ENCODE measurements around the gene IL9R. TPM values are rescaled to one million over a fixed set of nuclear protein-coding genes. Genes with fewer than 3 reads are reported as not detected.
"Not testable (repeated sequence)": the region's sequence is repeated elsewhere in the genome, so short reads cannot be mapped to it uniquely, and the experiment has no call there.

IL9R gene
- total RNA-seq, 2 experiments from 2014 or later: 66.8 to 68.1 TPM

DNA sequence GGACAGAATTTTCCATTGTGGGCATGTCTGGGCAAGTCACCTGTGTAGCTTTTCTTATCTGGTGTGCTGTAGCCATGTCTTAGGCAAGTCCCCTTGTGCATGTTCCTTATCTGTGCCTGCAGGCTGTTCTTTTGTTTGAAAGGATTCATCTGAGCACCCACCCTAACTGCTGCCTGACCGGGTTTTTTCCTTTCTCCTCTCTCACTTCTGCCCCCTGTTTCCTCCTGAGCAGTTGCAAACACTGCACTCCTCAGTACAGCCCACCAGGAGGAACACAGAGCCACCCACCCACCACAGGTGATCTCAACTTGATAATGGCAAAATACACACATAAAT lies 29.2 kb upstream of the IL9R start:
- ChIA-PET POLR2A (no interaction called here), CTCF (no interaction called here)
- peaks cover 46% of the 10 kb centered on the region for H3K9me3 Mint-ChIP-seq (ENCODE audit: insufficient read depth)
- H3K4me1 Mint-ChIP-seq (ENCODE audit: low read depth): peaks cover 28% of the 10 kb centered on the region
- H3K4me3 Mint-ChIP-seq: peak overlapping the region; percentile 15
- H3K36me3 Mint-ChIP-seq (ENCODE audit: low read depth): peaks cover 24% of the 10 kb centered on the region
- DNase-seq (no peak), ATAC-seq (no peak)
- H3K27me3 Mint-ChIP-seq (ENCODE audit: low read depth): peaks cover 8% of the 10 kb centered on the region
- peak overlapping the region; percentile 54 for H3K27ac Mint-ChIP-seq

- Mint-ChIP-seq H3K27me3 (ENCODE audit: low read depth) (peaks cover 8% of the 10 kb centered on the region), H3K4me1 (ENCODE audit: low read depth) (peaks cover 28% of the 10 kb centered on the region), H3K4me3 (peak overlapping the region; percentile 15), H3K36me3 (ENCODE audit: low read depth) (peaks cover 24% of the 10 kb centered on the region), H3K27ac (no peak overlapping the region), H3K9me3 (ENCODE audit: insufficient read depth) (peaks cover 46% of the 10 kb centered on the region)
- POLR2A ChIA-PET: no interaction called here
- CTCF ChIA-PET: no interaction called here
- ATAC-seq (no peak), DNase-seq (peak; percentile 49)
These were observed 28.7 kb upstream of the IL9R start for GRCh38 chrX:155968791-155969190.

- DNase-seq; H3K4me3 Mint-ChIP-seq; CTCF ChIA-PET; POLR2A ChIA-PET; H3K27me3 Mint-ChIP-seq (ENCODE audit: low read depth); ATAC-seq; H3K27ac Mint-ChIP-seq: not testable (repeated sequence)
- peaks cover 28% of the 10 kb centered on the region for H3K4me1 Mint-ChIP-seq (ENCODE audit: low read depth)
- H3K9me3 Mint-ChIP-seq (ENCODE audit: insufficient read depth): peaks cover 39% of the 10 kb centered on the region
- H3K36me3 Mint-ChIP-seq (ENCODE audit: low read depth): peaks cover 24% of the 10 kb centered on the region
These were observed 25.8 kb upstream of the IL9R start for GRCh38 chrX:155971658-155972057.

DNA sequence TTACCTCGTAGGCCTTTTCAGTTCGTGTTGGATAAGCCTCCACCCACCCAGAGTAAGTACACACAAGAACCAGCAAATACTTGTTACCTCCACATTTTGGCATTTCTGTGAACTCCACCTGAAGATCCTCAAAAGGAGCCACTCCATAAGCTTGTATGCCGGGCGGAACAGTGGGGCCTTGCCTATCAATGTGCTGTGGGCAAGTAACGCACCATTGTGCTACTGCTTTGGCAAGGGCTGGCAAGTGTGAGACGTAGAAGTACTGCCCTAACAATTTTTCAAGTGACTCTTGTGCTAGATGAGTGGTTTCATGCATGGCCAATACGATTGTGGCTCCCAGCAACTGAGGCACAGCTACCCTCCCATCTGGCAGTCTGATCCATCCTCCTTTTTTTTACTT lies 25.3 kb upstream of the IL9R start:
- POLR2A ChIA-PET: not testable (repeated sequence)

GRCh38 chrX:155983326-155983725 lies 14.2 kb upstream of the IL9R start:
- H3K27me3 Mint-ChIP-seq (ENCODE audit: low read depth): peaks cover 18% of the 10 kb centered on the region
- ChIA-PET POLR2A (no interaction called here), CTCF (no interaction called here)
- ATAC-seq (no peak), DNase-seq (no peak)
- peaks cover 3% of the 10 kb centered on the region for H3K36me3 Mint-ChIP-seq (ENCODE audit: low read depth)
- no peak overlapping the region for H3K27ac Mint-ChIP-seq
- H3K4me1 Mint-ChIP-seq (ENCODE audit: low read depth): no peaks in the 10 kb centered on the region
- no peaks in the 10 kb centered on the region for H3K9me3 Mint-ChIP-seq (ENCODE audit: insufficient read depth)
- no peak overlapping the region for H3K4me3 Mint-ChIP-seq

More for the DNA sequence above, 25.3 kb upstream of the IL9R start:
- CTCF ChIA-PET, H3K4me3 Mint-ChIP-seq, ATAC-seq, H3K27ac Mint-ChIP-seq, DNase-seq: not testable (repeated sequence)
- peaks cover 10% of the 10 kb centered on the region for H3K27me3 Mint-ChIP-seq (ENCODE audit: low read depth)
- peaks cover 24% of the 10 kb centered on the region for H3K4me1 Mint-ChIP-seq (ENCODE audit: low read depth)
- peaks cover 34% of the 10 kb centered on the region for H3K9me3 Mint-ChIP-seq (ENCODE audit: insufficient read depth)
- H3K36me3 Mint-ChIP-seq (ENCODE audit: low read depth): peaks cover 21% of the 10 kb centered on the region

DNA sequence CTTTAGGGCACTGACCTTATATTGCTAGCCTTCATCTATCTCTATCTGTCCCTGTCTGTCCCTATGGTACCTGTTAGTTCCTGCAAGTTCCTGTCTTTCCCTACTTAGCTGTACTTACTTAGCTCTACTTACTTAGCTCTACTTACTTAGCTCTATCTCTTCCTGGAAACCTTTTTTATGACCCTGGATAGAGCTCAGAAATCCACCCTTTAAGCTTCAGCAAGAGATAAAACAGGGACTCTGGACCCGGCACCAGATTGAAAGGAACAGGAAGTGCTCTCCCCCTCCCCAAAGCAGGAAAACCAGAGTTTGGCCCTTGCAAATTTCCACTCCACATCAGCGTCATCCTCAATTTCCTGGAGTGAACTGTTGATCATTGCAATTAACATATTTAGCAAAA lies 12.3 kb upstream of the IL9R start:
- POLR2A ChIA-PET: no interaction called here
- CTCF ChIA-PET: no interaction called here
- Mint-ChIP-seq H3K27ac (no peak overlapping the region), H3K4me1 (ENCODE audit: low read depth) (no peaks in the 10 kb centered on the region), H3K27me3 (ENCODE audit: low read depth) (peaks cover 12% of the 10 kb centered on the region), H3K36me3 (ENCODE audit: low read depth) (peaks cover 3% of the 10 kb centered on the region), H3K4me3 (no peak overlapping the region), H3K9me3 (ENCODE audit: insufficient read depth) (no peaks in the 10 kb centered on the region)
- no peak for ATAC-seq
- DNase-seq: no peak

DNA sequence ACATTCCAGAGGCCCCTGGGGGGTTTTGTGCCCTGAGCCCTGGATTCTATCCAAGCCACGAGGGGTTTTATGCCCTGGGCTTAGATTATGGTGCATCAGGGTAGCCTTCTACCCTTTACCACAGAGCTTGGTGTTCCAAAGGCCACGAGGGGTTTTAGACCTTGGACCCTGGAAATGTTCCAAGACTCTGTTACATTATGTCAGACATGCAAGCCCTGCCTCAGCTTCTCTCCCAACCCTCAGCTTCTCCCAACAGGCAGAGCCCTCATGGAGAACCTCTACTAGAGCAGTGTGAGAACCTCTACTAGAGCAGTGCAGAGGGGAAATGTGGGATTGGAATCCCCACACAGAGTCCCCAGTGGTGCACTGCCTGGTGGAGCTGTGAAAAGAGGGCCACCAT lies 10.5 kb upstream of the IL9R start:
- H3K27me3 Mint-ChIP-seq (ENCODE audit: low read depth); H3K27ac Mint-ChIP-seq; CTCF ChIA-PET; ATAC-seq; DNase-seq; H3K4me1 Mint-ChIP-seq (ENCODE audit: low read depth); H3K4me3 Mint-ChIP-seq; H3K9me3 Mint-ChIP-seq (ENCODE audit: insufficient read depth); POLR2A ChIA-PET; H3K36me3 Mint-ChIP-seq (ENCODE audit: low read depth): not testable (repeated sequence)

GRCh38 chrX:155988859-155989258 lies 8.6 kb upstream of the IL9R start:
- no peak overlapping the region for H3K27ac Mint-ChIP-seq
- H3K4me3 Mint-ChIP-seq: no peak overlapping the region
- peaks cover 2% of the 10 kb centered on the region for H3K27me3 Mint-ChIP-seq (ENCODE audit: low read depth)
- CTCF ChIA-PET: no interaction called here
- POLR2A ChIA-PET: no interaction called here
- ATAC-seq: no peak
- peaks cover 3% of the 10 kb centered on the region for H3K36me3 Mint-ChIP-seq (ENCODE audit: low read depth)
- H3K9me3 Mint-ChIP-seq (ENCODE audit: insufficient read depth): no peaks in the 10 kb centered on the region
- peaks cover 3% of the 10 kb centered on the region for H3K4me1 Mint-ChIP-seq (ENCODE audit: low read depth)
- DNase-seq: no peak

- Mint-ChIP-seq H3K27ac (no peak overlapping the region), H3K36me3 (ENCODE audit: low read depth) (peaks cover 7% of the 10 kb centered on the region), H3K4me3 (no peak overlapping the region), H3K27me3 (ENCODE audit: low read depth) (peaks cover 2% of the 10 kb centered on the region), H3K4me1 (ENCODE audit: low read depth) (peaks cover 36% of the 10 kb centered on the region), H3K9me3 (ENCODE audit: insufficient read depth) (no peaks in the 10 kb centered on the region)
- CTCF ChIA-PET: no interaction called here
- DNase-seq (no peak), ATAC-seq (no peak)
- POLR2A ChIA-PET: no interaction called here
These were observed 4.1 kb upstream of the IL9R start for GRCh38 chrX:155993421-155993820.

DNA sequence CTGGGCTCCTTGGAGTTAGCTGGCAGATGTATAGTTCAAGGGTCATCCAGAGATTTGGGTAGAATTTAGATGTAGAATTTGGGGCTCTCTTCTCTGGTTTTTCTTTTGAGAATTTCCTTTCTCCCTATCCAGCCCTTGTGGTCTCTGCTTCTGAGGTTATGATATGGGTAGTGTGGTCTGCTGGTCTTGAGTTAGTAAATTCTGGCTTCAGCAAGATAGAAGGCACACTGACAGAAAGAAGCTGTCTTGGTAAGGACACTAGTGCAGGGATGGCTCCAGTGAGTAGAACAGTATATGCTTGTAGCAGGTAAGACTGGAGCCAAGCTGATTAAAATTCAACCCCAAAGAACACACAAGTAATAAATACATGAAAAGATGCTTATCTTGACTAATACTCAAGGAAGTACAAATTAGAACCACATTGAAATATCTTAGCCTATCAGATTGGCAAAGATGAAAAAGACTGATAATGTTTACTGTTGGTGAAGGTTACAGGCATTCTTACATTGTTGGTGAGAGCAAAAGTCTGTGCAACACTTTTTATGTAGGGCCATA lies 2.1 kb upstream of the IL9R start:
- H3K36me3 Mint-ChIP-seq (ENCODE audit: low read depth): peaks cover 22% of the 10 kb centered on the region
- ATAC-seq: no peak
- no peaks in the 10 kb centered on the region for H3K27me3 Mint-ChIP-seq (ENCODE audit: low read depth)
- peaks cover 53% of the 10 kb centered on the region for H3K4me1 Mint-ChIP-seq (ENCODE audit: low read depth)
- H3K27ac Mint-ChIP-seq: peak overlapping the region; percentile 28
- H3K9me3 Mint-ChIP-seq (ENCODE audit: insufficient read depth): no peaks in the 10 kb centered on the region
- ChIA-PET CTCF (no interaction called here), POLR2A (no interaction called here)
- no peak for DNase-seq
- no peak overlapping the region for H3K4me3 Mint-ChIP-seq

DNA sequence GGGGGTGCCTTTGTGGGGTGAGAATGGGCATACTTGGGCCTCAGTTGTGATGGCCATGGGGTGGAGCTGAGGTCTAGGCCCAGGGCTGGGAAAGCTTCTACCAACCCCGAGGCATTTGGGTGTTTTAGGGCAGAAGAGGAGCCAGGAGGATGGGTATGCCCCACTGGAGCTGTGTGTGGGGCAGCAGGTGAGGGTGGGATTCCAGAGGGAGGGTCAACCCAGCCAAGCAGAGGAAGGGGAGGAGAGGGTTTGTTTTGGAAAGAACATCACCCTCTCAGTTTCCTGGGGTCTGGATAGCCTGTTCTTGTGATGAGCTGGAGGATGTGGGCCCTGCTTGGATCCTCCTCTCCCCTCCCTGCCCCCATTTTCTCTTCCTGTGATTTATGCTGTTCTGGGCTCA lies 620 bp downstream of the IL9R start:
- Mint-ChIP-seq H3K9me3 (ENCODE audit: insufficient read depth) (no peaks in the 10 kb centered on the region), H3K27ac (peak overlapping the region; percentile 95), H3K36me3 (ENCODE audit: low read depth) (peaks cover 33% of the 10 kb centered on the region), H3K4me1 (ENCODE audit: low read depth) (peaks cover 80% of the 10 kb centered on the region), H3K4me3 (peak overlapping the region; percentile 88), H3K27me3 (ENCODE audit: low read depth) (no peaks in the 10 kb centered on the region)
- DNase-seq (no peak), ATAC-seq (no peak)
- POLR2A ChIA-PET: no interaction called here
- CTCF ChIA-PET: no interaction called here

- peak overlapping the region; percentile 95 for H3K27ac Mint-ChIP-seq
- peaks cover 35% of the 10 kb centered on the region for H3K36me3 Mint-ChIP-seq (ENCODE audit: low read depth)
- H3K27me3 Mint-ChIP-seq (ENCODE audit: low read depth): no peaks in the 10 kb centered on the region
- no peak for ATAC-seq
- H3K9me3 Mint-ChIP-seq (ENCODE audit: insufficient read depth): no peaks in the 10 kb centered on the region
- CTCF ChIA-PET: no interaction called here
- DNase-seq: no peak
- H3K4me1 Mint-ChIP-seq (ENCODE audit: low read depth): peaks cover 85% of the 10 kb centered on the region
- H3K4me3 Mint-ChIP-seq: peak overlapping the region; percentile 88
- POLR2A ChIA-PET: no interaction called here
These were observed 1.4 kb downstream of the IL9R start for GRCh38 chrX:155998761-155999510.

DNA sequence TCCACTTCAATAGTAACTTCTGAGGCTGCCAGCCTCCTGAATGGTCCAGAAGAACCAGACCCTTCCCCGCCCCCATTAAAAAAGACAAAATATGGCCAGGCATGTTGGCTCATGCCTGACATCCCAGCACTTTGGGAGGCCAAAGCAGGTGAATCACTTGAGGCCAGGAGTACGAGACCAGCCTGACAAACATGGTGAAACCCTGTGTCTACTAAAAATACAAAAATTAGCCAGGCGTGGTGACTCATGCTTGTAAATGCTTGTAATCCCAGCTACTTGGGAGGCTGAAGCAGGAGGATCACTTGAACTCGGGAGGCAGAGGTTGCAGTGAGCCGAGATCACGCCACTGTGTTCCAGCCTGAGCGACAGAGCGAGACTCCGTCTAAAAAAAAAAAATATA lies 2.3 kb downstream of the IL9R start:
- DNase-seq; CTCF ChIA-PET; ATAC-seq; POLR2A ChIA-PET; H3K27me3 Mint-ChIP-seq (ENCODE audit: low read depth); H3K9me3 Mint-ChIP-seq (ENCODE audit: insufficient read depth): not testable (repeated sequence)
- Mint-ChIP-seq H3K27ac (peak overlapping the region; percentile 82), H3K4me3 (peak overlapping the region; percentile 88), H3K36me3 (ENCODE audit: low read depth) (peaks cover 40% of the 10 kb centered on the region), H3K4me1 (ENCODE audit: low read depth) (peaks cover 90% of the 10 kb centered on the region)
